ENCODE results near the gene TRPM5.

DNA sequence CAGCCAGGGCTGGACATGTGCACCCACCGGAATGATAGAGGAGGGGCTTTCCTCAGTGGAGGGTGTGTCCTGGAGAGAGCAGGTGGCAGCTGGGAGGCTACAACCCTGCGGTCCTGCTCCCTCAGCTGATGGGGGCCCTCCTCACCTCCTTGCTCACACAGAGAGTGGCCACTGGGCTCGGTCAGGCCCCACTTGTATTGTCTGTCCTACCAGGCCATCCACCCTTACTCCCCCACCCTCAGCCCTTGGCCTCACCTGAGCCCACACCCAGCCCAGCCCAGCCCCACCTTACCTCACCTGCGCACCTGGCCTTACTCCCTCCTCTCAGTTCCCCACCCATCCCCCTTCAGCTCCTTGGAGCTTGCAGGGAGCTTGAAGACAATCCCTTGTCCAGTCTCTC is 3.1 kb downstream of the TRPM5 start:
- TF ChIP-seq, protein P1, sequence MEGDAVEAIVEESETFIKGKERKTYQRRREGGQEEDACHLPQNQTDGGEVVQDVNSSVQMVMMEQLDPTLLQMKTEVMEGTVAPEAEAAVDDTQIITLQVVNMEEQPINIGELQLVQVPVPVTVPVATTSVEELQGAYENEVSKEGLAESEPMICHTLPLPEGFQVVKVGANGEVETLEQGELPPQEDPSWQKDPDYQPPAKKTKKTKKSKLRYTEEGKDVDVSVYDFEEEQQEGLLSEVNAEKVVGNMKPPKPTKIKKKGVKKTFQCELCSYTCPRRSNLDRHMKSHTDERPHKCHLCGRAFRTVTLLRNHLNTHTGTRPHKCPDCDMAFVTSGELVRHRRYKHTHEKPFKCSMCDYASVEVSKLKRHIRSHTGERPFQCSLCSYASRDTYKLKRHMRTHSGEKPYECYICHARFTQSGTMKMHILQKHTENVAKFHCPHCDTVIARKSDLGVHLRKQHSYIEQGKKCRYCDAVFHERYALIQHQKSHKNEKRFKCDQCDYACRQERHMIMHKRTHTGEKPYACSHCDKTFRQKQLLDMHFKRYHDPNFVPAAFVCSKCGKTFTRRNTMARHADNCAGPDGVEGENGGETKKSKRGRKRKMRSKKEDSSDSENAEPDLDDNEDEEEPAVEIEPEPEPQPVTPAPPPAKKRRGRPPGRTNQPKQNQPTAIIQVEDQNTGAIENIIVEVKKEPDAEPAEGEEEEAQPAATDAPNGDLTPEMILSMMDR (IDR thresholded peaks at IDR 0.05 in 2 of 3, conservative IDR thresholded peaks at IDR 0.05 in 1 of 3; ENCODE audit: insufficient read depth in 2 of 3, low read depth in 1 of 3, low read length in 3 of 3), result no peak
- TF ChIP-seq ARNT (IDR thresholded peaks at IDR 0.05) (no peak), IRF2 (CRISPR knock-in tag; IDR thresholded peaks at IDR 0.05) (no peak), TEAD4 (IDR thresholded peaks at IDR 0.05; ENCODE audit: low read length) (no peak), TEAD4 (CRISPR knock-in tag; IDR thresholded peaks at IDR 0.05; ENCODE audit: borderline replicate concordance) (no peak), YY1 (IDR thresholded peaks at IDR 0.05; ENCODE audit: borderline replicate concordance in 1 of 3, control insufficient read depth in 1 of 3, extremely low read depth in 1 of 3, insufficient read depth in 3 of 3, insufficient read length in 1 of 3, insufficient replicate concordance in 2 of 3, low read depth in 1 of 3, low read length in 2 of 3) (no peak), EZH2 (IDR thresholded peaks at IDR 0.05; ENCODE audit: borderline replicate concordance, low read depth, low read length) (no peak), ILF3 (IDR thresholded peaks at IDR 0.05; ENCODE audit: borderline replicate concordance) (no peak), CAMTA2 (CRISPR knock-in tag; conservative IDR thresholded peaks at IDR 0.05) (no peak), FOXK1 (CRISPR knock-in tag; IDR thresholded peaks at IDR 0.05; ENCODE audit: borderline replicate concordance) (no peak)
- TF ChIP-seq, protein P2, sequence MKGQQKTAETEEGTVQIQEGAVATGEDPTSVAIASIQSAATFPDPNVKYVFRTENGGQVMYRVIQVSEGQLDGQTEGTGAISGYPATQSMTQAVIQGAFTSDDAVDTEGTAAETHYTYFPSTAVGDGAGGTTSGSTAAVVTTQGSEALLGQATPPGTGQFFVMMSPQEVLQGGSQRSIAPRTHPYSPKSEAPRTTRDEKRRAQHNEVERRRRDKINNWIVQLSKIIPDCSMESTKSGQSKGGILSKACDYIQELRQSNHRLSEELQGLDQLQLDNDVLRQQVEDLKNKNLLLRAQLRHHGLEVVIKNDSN (CRISPR knock-in tag; IDR thresholded peaks at IDR 0.05), result no peak
- TF ChIP-seq, protein P3, sequence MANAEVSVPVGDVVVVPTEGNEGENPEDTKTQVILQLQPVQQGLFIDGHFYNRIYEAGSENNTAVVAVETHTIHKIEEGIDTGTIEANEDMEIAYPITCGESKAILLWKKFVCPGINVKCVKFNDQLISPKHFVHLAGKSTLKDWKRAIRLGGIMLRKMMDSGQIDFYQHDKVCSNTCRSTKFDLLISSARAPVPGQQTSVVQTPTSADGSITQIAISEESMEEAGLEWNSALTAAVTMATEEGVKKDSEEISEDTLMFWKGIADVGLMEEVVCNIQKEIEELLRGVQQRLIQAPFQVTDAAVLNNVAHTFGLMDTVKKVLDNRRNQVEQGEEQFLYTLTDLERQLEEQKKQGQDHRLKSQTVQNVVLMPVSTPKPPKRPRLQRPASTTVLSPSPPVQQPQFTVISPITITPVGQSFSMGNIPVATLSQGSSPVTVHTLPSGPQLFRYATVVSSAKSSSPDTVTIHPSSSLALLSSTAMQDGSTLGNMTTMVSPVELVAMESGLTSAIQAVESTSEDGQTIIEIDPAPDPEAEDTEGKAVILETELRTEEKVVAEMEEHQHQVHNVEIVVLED (CRISPR knock-in tag; IDR thresholded peaks at IDR 0.05), result no peak

Data from K562 (cell line).